IPS-15b (cell line): Measurements from ENCODE around the gene GAL3ST1.
A peak's percentile ranks its signal among the peaks of the same experiment; 100 is the strongest.
"Not testable (repeated sequence)": the region's sequence is repeated elsewhere in the genome, so short reads cannot be mapped to it uniquely, and the experiment has no call there.

Experiments
- H3K27me3 ChIP-seq: one replicate; pipeline ENCODE4 v1.6.1; 2013; ENCODE audit warnings: low read length; ENCODE audit not compliant: control insufficient read depth, insufficient read depth
- H3K36me3 ChIP-seq: one replicate; pipeline ENCODE4 v1.6.1; 2013; ENCODE audit warnings: low read length; ENCODE audit not compliant: control insufficient read depth, insufficient read depth
- H3K4me1 ChIP-seq: one replicate; pipeline ENCODE4 v1.6.1; 2013; ENCODE audit warnings: mild to moderate bottlenecking, low read length; ENCODE audit not compliant: control insufficient read depth, insufficient read depth
- H3K4me3 ChIP-seq: one replicate; pipeline ENCODE4 v1.5.1; 2013; ENCODE audit warnings: low read depth, low read length
- H3K9ac ChIP-seq: one replicate; pipeline ENCODE4 v1.6.1; 2013; ENCODE audit warnings: low read depth, mild to moderate bottlenecking, low read length
- H3K9me3 ChIP-seq: one replicate; pipeline ENCODE4 v1.6.1; 2013; ENCODE audit warnings: mild to moderate bottlenecking, low read length; ENCODE audit not compliant: control insufficient read depth, insufficient read depth

GAL3ST1 gene

DNA sequence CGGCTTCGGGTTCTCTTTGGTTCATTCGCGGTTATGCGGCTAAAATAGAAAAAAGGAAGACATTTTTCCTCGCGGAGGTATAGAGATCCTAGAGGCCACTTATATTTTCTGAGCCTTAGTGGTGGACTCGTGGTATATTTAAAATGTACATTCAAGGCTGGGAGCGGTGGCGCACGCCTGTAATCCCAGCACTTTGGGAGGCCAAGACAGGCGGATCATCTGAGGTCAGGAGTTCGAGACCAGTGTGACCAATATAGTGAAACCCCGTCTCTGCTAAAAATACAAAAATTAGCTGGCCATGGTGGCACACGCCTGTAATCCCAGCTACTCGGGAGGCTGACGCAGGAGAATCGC is 17.9 kb upstream of the GAL3ST1 start:
- peaks cover 20% of the 10 kb centered on the region for H3K36me3 ChIP-seq
- not testable (repeated sequence) for H3K9me3 ChIP-seq, H3K27me3 ChIP-seq, H3K4me3 ChIP-seq, H3K4me1 ChIP-seq, H3K9ac ChIP-seq

DNA sequence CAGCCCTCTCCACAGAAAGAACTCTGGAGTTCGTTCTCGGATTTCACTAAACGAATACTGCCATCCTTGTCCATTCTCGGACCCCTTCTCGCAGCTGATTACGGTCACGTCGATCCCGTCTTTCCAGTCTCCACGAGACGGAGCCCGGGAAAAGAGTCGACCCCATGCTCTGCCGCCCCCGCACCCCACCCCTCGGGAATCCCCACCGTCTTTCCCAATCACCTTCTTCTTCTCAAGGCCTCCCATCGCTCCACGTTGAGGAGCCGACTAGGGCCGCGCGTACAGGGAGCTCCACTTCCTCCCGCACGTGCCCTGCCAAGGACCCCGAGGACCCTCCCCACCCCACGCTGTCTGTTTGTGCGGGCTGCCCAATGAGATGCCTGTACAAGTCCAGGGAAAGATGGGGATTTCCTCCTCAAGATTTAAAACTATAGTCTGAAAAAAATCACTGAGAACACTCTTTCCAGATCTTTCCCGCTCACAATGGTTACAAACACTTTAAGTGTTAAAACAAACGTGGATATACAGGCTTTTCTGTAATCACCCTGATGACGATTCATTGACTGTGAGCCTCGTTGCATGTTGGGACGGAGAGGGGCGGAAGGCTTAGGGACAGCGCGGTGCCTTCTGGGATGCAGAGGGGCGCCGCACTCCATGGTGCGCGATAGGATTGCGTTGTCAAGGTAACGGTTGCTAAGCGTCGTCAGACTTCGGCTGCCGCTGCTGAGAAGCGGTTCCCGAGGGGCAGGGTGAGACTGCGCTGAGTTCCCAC is 17.3 kb upstream of the GAL3ST1 start, which contains the start of gene PES1:
TSS of gene PES1 (minus strand) at position 323 of the 772 bp plus-strand sequence. CDS start at position 246, 77 bp downstream.
- Histone ChIP-seq H3K4me1 (no peaks in the 10 kb centered on the region), H3K9me3 (no peaks in the 10 kb centered on the region), H3K27me3 (peaks cover 8% of the 10 kb centered on the region), H3K36me3 (peaks cover 25% of the 10 kb centered on the region), H3K9ac (peak within 1 kb of the TSS; percentile 87), H3K4me3 (peak within 1 kb of the TSS; percentile 91)

- H3K9me3 ChIP-seq: no peaks in the 10 kb centered on the region
- peaks cover 8% of the 10 kb centered on the region for H3K27me3 ChIP-seq
- peak overlapping the region; percentile 76 for H3K9ac ChIP-seq
- peaks cover 31% of the 10 kb centered on the region for H3K36me3 ChIP-seq
- no peaks in the 10 kb centered on the region for H3K4me1 ChIP-seq
- H3K4me3 ChIP-seq: peak overlapping the region; percentile 91
These were observed 16.7 kb upstream of the GAL3ST1 start for GRCh38 chr22:30591191-30591587.

DNA sequence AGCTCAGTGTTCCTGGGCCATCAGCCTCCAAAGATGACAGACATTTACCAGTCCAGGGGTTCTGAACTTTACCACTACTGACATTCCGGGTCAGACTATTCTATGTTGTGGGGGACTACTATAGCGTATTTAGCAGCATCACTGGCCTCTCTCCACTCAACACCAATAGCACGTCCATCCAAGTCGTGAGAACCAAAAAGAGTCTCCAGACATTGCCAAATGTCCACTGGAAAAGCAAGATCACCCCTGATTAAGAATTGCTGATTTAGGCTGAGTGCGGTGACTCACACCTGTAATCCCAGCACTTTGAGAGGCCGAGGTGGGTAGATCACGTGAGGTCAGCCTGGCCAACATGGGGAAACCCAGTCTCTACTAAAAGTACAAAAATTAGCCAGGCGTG is 11.9 kb upstream of the GAL3ST1 start:
- H3K4me1 ChIP-seq: no peaks in the 10 kb centered on the region
- peaks cover 74% of the 10 kb centered on the region for H3K36me3 ChIP-seq
- no peaks in the 10 kb centered on the region for H3K27me3 ChIP-seq
- H3K9me3 ChIP-seq: no peaks in the 10 kb centered on the region
- no peak overlapping the region for H3K4me3 ChIP-seq
- no peak overlapping the region for H3K9ac ChIP-seq

- no peak overlapping the region for H3K4me3 ChIP-seq
- H3K27me3 ChIP-seq: no peaks in the 10 kb centered on the region
- H3K36me3 ChIP-seq: peaks cover 94% of the 10 kb centered on the region
- no peaks in the 10 kb centered on the region for H3K4me1 ChIP-seq
- H3K9ac ChIP-seq: no peak overlapping the region
- no peaks in the 10 kb centered on the region for H3K9me3 ChIP-seq
These were observed 10.0 kb upstream of the GAL3ST1 start for GRCh38 chr22:30584441-30584840.

DNA sequence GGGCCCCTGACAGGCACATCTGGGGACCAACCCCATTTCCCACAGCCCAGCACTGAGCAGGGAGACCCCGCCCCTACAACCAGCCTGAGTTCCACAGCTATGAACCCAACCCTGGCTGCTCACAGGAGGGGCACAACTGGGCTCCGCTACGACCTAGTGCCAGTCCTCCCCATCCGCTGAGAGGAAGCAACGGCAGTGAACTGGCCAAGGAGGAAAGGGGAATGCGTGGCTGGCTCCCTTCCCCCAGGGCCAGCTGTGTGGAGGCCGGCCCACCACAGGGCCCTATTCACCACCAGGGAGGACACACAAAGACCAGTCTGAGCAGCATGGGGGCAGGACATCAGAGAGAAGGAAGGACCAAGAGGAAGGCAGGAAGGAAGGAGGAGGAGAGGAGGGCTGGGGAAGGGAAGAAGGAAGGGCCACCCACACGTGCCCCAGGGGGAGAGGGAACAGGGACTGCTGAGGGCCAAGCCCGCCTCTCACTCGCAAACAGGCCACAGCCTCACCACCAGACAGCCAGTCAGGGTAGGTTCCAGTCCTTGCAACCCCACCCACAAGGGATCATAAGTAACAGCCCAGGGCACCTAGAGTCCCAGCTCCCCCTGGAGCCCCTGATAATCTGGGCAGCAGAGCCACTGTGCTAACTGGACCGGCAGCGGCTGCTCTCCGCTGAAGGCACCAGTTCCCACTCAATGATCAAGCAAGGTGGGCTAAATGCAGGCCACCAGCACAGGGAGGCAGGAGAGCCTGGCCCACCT is 8.5 kb upstream of the GAL3ST1 start:
- no peaks in the 10 kb centered on the region for H3K27me3 ChIP-seq
- peaks cover 95% of the 10 kb centered on the region for H3K36me3 ChIP-seq
- H3K4me1 ChIP-seq: no peaks in the 10 kb centered on the region
- H3K9ac ChIP-seq: no peak overlapping the region
- no peak overlapping the region for H3K4me3 ChIP-seq
- no peaks in the 10 kb centered on the region for H3K9me3 ChIP-seq

GRCh38 chr22:30582051-30582450 is 7.6 kb upstream of the GAL3ST1 start:
- Histone ChIP-seq H3K9ac (no peak overlapping the region), H3K27me3 (no peaks in the 10 kb centered on the region), H3K4me3 (no peak overlapping the region), H3K36me3 (peaks cover 91% of the 10 kb centered on the region), H3K9me3 (no peaks in the 10 kb centered on the region), H3K4me1 (no peaks in the 10 kb centered on the region)

- Histone ChIP-seq H3K27me3 (no peaks in the 10 kb centered on the region), H3K9ac (no peak overlapping the region), H3K4me1 (no peaks in the 10 kb centered on the region), H3K9me3 (no peaks in the 10 kb centered on the region), H3K4me3 (no peak overlapping the region), H3K36me3 (peaks cover 89% of the 10 kb centered on the region)
These were observed 6.4 kb upstream of the GAL3ST1 start for GRCh38 chr22:30580896-30581295.

- Histone ChIP-seq H3K4me1 (peaks cover 2% of the 10 kb centered on the region), H3K36me3 (peaks cover 73% of the 10 kb centered on the region), H3K27me3 (no peaks in the 10 kb centered on the region), H3K9ac (no peak overlapping the region), H3K4me3 (no peak overlapping the region), H3K9me3 (no peaks in the 10 kb centered on the region)
These were observed 4.0 kb upstream of the GAL3ST1 start for GRCh38 chr22:30578481-30578880.

GRCh38 chr22:30575859-30576258 is 1.4 kb upstream of the GAL3ST1 start:
- Histone ChIP-seq H3K9me3 (no peaks in the 10 kb centered on the region), H3K9ac (no peak overlapping the region), H3K27me3 (no peaks in the 10 kb centered on the region), H3K4me1 (peaks cover 2% of the 10 kb centered on the region), H3K4me3 (no peak overlapping the region), H3K36me3 (peaks cover 47% of the 10 kb centered on the region)

DNA sequence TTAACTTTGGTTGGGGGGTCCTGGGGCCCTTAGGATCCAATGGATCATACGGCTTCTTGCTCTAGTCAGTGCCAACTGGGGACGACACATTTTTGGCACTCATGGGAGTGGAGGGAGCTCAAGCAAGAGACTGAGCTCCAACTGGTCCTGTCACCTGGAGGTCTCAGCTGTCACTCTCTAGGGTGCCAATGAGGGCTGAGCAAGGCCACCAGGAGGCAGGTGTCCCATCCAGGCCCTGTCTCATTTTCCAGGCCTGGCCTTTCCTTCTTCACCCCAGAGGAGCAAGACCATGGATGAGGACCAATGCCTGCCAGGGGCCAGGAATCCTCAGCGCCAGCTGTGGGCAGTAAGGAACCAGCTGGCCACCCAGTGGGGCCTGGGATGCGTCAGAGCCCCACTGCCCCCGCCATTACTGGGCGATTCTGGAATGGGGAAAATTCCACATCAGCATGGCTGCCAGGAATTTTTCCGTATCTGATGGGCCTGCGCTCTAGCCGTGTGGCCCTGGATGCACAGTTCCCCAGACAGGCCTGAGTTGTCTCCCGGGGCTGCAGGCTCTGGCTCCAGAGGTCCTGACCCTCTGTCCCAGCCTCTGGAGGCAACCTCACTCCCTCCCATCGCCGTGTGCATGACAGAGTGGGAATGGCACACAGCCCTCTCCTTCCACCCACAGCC is 669 bp upstream of the GAL3ST1 start:
- Histone ChIP-seq H3K36me3 (peaks cover 40% of the 10 kb centered on the region), H3K4me1 (peaks cover 2% of the 10 kb centered on the region), H3K9me3 (no peaks in the 10 kb centered on the region), H3K27me3 (no peaks in the 10 kb centered on the region), H3K9ac (no peak overlapping the region), H3K4me3 (peak overlapping the region; percentile 52)
